Gastrocnemius medialis (tissue), 4 donors: ENCODE results near the gene CPXM2.

Experiments used
- CTCF ChIP-seq, 5 experiments: fragments of 450-650 bp in 3 of 5; fragments of 200-600 bp in 2 of 5; sonication (generic) in 2 of 5; IDR thresholded peaks in 4 of 5; conservative IDR thresholded peaks in 1 of 5; 1 replicate in 4 of 5; 2 replicates in 1 of 5; pipeline ENCODE4 v1.5.1; 2016 to 2019; ENCODE audit warnings: antibody characterized with exemption in 5 of 5, mild to moderate bottlenecking in 3 of 5, moderate library complexity in 3 of 5
- POLR2A ChIP-seq, 2 donors: fragments of 450-650 bp; IDR thresholded peaks; one replicate each; pipeline ENCODE4 v1.6.1; 2017; ENCODE audit warnings: antibody characterized with exemption in 2 of 2, mild to moderate bottlenecking in 2 of 2, moderate library complexity in 2 of 2

DNA sequence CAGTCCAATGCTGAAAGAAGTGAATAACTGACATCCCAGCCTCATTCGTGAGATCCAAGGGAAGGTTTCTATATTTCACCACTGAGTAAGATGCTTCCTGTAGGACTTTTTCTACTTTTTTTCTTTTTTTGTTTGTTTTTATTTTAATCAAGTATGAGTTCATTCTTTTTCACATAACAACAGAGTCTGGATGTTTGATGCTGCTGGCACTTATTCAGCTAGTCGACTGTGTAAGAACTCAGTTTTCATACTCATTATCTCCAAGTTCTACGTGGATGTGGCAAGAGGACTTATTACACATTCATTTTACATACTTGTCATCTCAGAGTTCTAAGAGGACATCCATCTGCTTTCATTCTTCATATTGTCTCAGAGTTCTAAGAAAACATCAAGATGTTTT is 86.9 kb downstream of the CPXM2 start:
- TF ChIP-seq POLR2A (IDR thresholded peaks at IDR 0.05) (no peak), CTCF (IDR thresholded peaks at IDR 0.05 in 4 of 5, conservative IDR thresholded peaks at IDR 0.05 in 1 of 5) (no peak)
